CD4-positive, alpha-beta T cell treated with Interleukin-21 for 1 hour (primary cell): ENCODE results near the gene NRAS.
A peak's percentile ranks its signal among the peaks of the same experiment; 100 is the strongest.

Experiments used
- DNase-seq: peaks from one replicate; pipeline ENCODE4 v3.0.0-alpha.2; 2020

The NRAS gene

GRCh38 chr1:114671939-114672275 lies 44.7 kb downstream of the NRAS start:
- DNase-seq, result no peak

DNA sequence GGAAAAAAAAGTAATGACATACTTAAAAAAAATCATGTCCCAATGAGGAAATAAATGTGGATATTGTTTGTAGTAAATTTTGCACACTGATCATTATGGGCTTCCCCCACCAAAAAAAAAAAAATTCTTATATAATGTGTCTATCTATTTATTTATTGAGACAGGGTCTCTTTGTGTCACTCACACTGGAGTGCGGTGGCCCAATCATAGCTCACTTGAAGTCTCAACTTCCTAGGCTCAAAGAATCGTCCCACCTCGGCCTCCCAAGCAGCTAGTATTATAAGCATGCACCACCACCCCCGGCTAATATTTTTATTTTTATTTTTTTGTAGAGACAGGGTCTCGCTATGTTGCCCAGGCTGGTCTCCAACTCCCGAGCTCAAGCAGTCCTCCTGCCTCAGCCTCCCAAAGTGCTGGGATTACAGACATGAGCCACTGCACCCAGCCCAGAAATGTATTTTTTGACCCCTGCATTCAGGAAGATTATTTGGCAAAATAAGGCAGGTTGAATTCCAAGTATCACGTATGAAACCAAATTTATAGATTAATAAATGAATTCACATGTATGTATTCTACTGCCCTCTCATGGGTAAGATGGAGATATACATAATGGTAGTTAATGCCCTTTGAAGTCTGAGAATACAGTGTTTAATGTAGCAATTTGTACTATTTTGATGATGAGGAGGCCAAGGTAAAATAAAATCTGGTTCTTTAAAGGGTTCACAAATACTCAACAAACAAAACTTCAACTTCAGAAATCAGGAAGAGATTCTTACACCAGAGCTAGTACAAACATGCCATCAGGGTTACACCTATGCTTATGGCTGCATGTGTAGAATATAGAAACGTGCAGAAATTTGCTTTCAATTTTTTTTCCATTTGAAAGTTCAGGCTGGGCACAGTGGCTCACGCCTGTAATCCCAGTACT lies 45.3 kb downstream of the NRAS start:
- peak; percentile 24 for DNase-seq

GRCh38 chr1:114670083-114671010 lies 46.2 kb downstream of the NRAS start:
- DNase-seq, result peak; percentile 87

GRCh38 chr1:114669562-114670082 lies 46.9 kb downstream of the NRAS start, which contains the start of gene DENND2C:
Gene DENND2C (minus strand): TSS chr1:114670049. CDS start chr1:114625984, 44,065 bp downstream.
- DNase-seq, result no peak

- DNase-seq, result no peak
These were observed 47.6 kb downstream of the NRAS start for GRCh38 chr1:114668784-114669561.

GRCh38 chr1:114668373-114668772 lies 48.2 kb downstream of the NRAS start:
- DNase-seq, result no peak

GRCh38 chr1:114666954-114667353 lies 49.6 kb downstream of the NRAS start:
- no peak for DNase-seq

- no peak for DNase-seq
These were observed 56.3 kb downstream of the NRAS start for GRCh38 chr1:114660238-114660637.
